HG03354 (cell line): Measurements from ENCODE around the gene CFAP77.

ENCODE experiments used
- ATAC-seq: cut with Tn5 transposase; IDR thresholded peaks from one replicate; pipeline ENCODE4 v1.9.1; 2021; ENCODE audit warnings: mild to moderate bottlenecking; ENCODE audit not compliant: unreplicated experiment, poor library complexity, severe bottlenecking

Gene CFAP77

DNA sequence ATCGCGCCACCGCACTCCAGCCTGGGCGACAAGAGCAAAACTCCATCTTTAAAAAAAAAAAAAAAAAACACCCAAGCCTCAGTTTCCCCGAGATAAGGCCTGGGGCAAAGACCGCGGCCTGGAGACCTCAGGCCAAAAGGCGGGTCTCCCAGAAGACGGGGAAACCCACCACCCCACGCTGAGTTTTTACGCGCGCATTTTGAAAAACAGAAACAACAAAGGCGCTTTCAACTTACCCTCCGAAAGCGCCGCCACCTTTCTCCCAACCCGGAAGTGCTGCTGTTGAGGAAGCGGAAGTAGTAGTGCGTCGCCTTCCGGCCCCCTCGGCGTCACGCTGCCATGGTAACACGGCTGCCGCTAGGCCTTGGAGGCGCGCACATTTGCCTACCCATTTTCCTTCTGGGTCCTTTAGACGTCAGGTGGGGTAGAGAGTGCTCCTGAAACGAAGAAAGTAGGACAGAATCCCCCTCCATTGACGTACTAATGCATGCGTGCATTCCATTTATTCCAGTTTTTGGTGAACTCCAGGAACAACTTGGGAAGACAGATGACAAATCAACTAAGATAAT, 3.4 kb upstream of the CFAP77 start, which contains the start of gene TTF1:
TSS of gene TTF1 (minus strand) at position 287 of the 569 bp plus-strand sequence. CDS start 4,019 bp downstream, outside the sequence.
- peak; percentile 83 for ATAC-seq

DNA sequence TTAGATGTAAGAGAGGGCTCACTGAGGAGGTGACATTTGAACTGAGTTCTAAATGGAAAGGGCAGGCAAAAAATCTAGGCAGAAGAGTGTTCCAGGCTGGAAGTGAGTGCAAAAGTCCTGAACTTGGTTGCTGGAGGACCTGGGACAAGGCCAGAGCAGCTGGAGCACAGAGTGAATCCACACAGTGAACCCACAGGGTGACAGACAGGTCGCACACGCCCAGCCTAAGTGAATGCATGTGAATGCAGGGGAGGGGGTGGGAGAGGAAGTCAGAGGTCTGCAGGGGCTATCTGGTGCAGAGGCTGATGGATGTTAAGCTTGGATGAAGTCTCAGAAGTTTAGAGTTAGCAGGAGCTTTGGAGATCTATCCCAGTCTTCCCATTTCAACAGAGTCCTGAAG, 2.8 kb upstream of the CFAP77 start:
- ATAC-seq: no peak

DNA sequence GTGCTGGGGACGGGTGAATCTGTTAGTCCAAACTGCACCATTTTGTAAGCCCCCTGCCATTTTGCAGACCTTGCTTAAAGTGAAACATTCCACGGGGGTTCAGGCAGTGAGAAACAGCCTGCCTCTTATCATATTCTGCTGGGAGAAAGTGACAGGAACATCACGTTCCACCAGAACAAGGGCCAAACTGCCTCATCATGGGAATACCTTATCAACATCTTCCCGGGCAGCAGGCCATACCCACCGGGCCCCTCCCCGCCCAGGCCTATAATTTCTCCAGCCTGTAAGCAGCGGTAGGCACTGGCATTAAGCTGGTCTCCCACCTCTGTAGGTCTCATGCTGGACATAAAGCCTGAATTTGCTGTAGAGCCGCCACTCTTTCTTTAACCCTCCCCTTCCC, 1.5 kb upstream of the CFAP77 start:
- no peak for ATAC-seq

DNA sequence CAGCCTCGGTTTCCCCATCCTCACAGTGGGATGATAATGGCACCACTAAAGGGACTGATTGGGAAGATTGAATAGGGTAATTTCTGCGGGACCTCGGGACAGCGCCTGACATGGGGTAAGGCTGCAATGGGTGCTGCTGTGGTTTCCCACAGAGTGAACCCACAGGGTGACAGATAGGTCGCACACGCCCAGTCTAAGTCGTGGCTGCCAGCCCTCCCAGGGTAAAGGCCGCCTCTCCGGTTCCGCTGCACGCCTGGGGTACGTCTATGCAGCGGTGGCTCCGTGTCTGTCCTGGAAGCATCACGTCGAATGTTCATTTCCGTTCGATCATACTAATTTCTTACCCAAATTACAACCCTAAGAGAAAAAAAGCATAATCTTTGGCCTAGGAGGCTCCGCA, 631 bp downstream of the CFAP77 start:
- no peak for ATAC-seq

DNA sequence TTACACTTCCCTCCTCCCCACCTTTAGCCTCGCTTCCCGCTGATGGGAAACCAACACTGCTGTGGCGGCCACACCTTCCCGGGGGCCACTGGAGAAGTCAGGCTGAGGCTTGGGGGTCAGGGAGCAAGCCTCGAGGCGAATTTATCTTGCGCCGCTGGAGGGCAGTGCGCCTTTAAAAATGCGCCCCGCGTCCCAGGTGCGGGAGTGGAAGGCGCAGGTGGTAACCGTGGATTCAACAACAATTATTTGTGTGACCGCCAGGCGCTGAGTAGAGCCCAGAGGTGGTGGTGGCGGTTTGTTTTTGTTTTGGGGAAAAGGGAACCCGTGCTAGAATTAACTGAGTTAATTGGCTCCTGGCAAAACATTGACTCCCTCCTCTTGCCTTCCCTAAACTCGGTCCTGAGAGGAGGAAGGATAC, 1.1 kb downstream of the CFAP77 start:
- peak; percentile 49 for ATAC-seq

DNA sequence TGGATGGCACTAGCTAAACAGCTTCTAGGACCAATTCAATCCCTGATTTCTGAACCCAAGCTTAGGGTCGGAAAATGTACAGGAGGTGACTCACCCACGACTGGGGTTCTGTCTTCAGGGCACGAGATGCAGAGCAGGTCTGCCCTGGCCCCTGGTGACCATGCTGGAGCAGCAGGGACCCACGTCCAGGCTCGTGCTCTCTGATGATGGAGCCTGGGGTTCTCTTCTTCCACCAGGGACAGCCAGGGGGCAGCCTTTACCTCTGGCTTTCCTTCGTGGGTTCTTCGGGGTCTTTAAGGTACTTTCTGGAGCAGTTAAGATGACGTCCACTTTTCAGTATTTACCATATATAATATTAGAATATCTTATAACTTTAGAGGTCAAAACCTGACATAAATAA, 2.1 kb downstream of the CFAP77 start:
- ATAC-seq: no peak

DNA sequence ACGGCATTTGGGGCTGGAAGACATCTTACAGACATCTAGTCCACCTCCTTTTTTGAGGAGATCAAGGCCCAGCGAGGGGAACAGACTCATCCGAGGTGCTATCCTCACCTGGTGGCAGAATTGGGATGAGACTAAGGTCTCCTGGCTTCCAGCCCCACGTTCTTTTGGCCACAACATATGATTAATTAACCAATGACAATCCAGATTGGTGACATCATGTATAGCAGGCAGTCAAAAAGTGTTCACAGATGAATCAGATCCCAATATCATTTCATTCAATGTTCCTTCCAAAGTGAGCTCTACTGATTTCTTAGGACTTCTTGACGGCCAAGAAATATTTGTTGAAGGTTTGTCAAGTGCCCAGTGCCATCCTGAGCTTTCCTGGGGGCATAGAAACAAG, 3.9 kb downstream of the CFAP77 start:
- ATAC-seq: no peak

DNA sequence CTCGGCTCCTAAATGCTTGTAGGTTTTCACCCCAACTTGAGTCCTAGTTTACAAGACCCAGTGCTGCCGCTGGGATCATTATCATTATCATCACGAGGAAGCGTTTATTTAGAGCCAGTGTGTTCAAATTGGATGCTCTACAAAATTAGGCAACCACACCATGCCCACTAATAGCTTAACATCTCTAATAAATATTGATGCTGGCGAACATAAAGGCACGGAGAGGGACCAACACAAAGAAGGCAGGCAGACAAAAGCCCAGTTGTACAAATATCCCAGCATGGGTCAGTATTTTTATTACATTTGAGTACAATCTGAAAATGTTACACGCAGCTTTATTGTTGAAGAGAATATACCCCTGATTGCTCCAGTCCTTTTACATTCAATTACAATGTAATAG, 4.7 kb downstream of the CFAP77 start:
- no peak for ATAC-seq

DNA sequence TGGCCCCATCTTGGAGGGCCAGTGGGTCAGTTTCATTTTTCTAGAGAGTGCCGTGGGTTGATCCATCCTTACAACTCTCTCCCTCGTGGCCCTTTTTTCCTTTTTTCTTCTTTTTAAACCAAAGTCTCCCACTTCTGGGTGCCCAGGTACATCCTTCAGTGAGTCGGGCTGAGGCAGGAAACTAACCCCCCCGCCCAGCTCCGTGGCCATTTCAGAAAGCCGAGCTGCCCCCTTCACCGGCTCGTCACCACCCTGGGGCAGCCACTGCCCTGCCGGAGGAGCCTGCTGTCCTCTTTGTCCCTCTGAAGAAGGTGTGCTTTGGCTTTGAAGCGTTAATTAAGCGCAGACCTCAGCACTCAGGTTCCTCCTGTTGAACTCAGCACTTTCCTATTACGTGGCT, 5.2 kb downstream of the CFAP77 start:
- ATAC-seq: no peak

DNA sequence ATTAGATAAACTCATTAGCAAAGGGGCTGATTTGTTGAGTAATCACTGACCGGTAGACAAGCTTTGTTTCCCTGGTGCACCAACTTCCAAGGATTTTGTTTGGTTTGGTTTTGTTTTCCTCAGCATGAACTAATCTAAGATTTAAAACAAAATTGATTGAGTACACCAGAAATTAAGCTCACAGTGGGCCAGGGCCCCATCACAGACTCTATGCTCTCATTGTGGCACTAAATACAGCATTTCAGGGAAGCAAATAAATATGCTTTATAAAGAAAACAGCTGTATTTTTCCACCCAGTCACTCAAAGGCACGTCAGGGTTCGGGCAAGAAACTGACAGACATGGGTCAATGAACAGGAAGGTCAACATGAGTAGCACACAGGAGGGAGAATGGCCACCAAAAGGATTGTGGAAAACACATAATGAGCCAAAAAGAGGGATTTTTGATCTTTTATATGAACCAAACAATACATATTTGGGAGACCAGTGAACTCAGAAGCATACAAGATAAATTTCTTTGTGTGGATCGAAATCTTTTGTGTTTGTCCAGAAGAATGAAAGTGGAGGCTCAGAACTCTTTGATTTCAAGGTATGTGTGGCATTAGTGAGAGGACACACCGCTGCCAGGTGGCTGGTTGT, 8.8 kb downstream of the CFAP77 start:
- ATAC-seq: no peak

DNA sequence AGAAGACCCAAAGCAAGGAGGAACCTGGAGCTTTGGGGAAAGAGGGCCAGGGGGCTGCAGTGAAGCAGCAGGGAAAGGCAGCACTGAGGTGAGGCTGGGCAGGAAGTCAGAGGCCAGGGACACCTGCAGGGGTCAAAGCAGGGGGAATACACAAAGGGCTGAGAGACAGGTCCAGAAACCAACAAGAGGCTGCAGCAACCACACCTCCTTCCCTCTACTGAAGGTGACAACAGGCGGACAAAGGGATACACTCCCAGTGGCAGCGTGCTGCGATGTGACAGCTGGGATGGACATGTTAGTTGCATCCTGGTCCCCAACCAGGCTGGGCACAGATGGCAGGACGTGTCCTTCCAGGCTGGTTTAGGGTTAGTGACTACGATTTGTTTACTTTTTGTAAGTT, 12.6 kb downstream of the CFAP77 start:
- no peak for ATAC-seq

DNA sequence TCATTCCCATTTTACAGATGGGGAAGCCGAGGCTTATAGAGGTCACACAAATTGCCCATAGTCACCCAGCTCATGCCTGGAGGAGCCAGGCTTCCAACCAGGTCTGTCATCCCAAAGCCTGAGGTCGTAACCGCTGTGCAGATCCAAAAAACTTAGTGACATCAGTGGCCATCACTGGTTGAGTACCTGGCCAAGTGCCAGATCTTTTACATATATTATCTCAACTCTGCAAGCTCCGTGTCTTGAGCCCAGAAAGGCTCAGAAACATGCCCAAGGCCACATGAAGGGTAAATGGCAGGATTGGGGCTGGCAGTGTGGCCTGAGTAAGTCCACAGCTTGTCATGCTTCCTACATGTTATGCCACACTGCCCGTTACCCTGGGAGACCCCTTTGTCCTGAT, 13.5 kb downstream of the CFAP77 start:
- ATAC-seq: no peak

DNA sequence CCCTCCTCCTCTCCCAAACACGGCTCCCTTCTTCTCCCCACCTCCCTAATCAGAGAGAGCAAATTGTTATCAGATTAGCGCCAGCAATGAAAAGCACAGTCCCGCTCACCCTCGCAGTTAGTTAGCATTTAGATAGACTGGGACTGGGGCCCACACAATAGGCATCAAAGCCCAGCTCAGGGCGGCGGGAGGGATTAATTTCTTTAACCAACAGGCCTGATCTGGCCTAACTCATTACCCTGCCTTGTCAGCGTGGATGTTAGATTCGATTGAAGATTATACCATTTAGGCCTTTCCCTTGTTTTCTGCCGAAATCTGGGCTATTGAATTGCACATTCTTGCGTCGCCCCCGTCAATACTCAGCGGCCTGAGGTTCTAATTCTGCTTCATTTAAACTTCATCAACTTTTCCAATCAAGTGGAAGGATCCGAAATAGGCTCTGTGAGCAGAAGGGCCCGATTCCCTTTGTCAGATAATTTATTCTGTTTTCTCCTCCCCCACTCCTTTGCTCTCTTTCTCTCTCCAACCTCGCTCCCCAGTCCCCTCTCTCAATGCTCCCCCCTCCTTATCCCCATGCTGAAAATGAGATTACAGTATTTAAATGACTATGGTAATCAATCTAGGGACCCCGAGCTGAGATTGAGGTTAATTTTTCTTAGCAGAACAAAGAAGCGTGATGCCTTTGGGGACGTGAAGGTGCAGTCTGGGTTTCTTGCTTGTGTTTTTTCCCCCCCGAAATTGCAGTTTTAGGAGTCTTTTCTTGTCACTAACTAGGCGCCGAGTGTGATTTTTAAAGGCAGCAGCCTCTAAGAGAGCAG, 15.1 kb downstream of the CFAP77 start:
- no peak for ATAC-seq

DNA sequence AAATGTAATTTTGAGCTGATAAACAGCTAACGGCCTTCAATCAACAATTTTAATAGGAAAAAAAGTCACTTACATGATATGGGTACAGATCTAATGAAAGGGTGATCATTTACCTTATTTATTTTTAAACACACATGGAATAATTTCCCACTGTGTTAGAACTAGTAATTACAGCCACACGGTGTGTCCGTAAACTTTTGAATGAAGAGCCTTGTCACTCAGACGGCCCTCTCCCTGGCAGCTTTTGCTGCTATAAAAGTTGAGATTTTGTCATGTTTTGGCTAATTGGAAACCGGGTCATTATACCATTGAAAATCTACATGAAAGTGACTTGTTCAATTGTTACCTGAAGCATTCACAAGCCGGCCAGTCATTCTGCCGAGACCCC, 15.7 kb downstream of the CFAP77 start:
- no peak for ATAC-seq

DNA sequence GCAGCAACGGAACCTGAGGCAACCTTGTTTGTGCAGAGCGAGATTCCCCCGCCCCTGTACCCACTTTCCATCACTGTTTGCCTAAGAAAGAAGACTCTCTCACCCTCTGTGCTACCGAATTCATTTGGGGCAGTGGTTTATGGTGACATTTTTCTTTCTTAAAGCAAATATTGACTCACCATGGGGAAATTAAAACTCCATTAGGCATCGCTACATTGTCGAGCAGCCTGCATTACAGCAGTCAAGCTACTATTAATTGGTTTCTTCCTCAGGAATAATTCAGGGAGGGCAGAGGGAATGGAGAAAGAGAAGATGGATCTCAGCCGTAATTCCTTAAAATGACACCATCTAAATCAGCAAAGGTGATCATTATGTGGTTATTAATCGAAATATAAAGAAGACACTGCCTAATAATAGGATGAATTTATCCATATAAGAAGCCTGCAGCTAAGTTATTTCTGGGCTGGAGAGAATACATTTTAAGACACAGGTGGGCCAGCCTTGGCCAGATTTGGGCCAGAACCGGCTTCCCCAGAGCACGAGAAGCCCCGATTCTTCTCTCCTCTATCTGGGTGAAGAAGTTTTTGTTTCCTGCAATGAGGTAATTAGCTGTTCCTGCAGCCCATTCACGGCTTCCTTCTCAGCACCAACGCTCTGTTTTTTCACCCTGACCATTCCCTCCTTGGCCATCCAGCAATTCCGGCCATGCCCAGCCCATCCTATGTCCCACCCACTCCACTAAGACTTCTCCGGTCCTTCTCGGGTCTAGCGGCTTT, 16.8 kb downstream of the CFAP77 start:
- ATAC-seq: no peak

DNA sequence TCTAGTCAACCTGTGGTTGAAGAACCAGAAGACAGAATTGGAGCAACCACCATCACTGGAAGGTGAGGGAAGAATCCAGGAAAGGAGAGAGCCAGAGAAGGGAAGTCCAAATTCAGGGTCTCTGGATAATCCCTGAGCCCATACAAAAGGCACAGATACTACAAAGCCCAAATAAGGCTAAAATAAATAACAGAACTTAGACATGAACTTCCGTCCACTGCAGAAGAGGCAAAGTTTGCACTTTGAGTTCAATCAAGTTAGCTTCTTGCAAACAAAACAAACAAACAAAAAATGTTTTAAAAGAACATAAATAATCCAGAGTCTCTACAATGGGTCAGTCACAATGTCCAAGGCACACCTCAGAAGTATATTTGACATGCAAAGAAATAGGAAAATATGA, 21.0 kb downstream of the CFAP77 start:
- ATAC-seq: no peak

DNA sequence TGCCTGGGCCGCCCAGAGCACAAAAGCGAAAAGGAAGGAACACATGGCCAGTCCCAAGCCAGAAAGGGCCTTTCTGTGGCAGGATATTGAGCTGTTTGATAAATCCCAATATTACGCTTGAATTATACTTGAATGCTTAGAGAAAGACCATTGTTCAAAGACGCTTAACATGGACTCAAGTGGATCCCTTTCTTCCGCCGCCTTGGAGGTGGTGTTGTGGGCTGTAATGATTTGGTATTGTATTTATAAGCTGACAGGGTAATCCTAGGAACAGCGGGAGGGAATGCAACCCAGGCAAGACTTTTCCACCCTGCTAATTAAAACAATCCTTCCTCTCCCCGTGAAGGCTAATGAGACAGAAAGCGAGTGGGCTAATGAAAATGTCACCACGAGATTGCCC, 24.9 kb downstream of the CFAP77 start:
- ATAC-seq: no peak

DNA sequence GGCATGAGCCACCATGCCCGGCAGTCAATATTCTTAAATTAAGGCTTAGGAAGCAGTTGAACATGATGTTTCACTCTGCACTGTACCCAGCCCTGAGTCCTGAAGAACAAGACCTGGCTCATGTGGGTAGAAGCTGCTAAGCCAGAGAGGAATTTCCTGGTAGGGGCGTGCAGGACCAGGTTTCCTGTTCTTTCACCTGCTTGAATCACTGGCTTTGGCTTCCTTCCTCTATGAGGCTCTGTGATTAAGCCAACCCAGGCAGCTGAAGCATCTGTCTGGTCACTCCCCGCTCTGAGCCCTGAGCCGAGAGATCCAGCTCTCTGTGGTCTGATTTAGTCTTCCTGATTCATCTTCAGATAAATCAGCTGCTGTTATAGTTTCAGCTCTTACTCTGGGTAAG, 29.1 kb downstream of the CFAP77 start:
- ATAC-seq: no peak

DNA sequence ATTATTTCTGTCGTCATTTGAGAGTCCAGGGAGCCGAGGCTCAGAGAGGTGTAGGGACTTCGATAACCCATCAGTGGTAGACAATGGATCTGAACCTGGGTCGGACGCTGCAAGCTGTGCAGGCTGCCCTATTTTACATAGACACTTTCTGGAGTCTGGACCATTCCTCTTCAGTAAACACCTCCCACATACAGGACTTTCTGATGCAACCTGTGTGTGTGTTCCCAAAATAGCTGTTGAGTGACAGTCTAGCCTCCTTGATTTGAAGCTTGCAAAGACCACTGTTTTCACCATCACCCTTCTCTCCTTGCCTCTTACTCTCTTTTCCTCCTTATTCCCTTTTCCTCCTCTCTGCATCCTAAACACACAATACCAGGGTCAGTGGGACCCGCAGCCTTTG, 30.7 kb downstream of the CFAP77 start:
- no peak for ATAC-seq

DNA sequence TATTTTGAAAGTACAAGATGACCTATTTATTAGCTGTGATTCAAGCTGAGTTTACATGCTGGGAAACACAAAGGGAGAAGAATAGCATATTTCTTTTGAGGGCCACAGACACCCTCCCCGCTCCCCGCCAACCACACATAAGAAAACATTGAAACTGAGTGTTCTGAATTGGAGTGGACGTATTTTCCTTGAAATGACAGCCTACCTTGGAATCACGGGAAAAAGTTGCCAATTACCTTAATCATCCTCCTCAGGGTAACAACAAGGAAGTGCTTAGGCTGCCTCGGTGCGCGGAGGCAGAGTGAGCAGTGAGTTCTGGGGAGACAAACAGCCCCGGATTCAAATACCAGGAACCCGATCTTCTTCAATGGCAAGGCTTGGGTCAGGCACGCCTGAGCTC, 31.4 kb downstream of the CFAP77 start:
- ATAC-seq: no peak
